ENCODE measurements around the gene AP2B1. TPM values are rescaled to one million over a fixed set of nuclear protein-coding genes. Genes with fewer than 3 reads are reported as not detected.

The AP2B1 gene
- polyA plus RNA-seq, 1 donor (not counting 4 experiments of a cell fraction or from before 2014, with no cell fraction given) = 189 TPM

GRCh38 chr17:35773679-35774425, 186.7 kb downstream of the AP2B1 start:
- Histone ChIP-seq H3K4me3 (ENCODE audit: control insufficient read depth in 2 of 3, extremely low read depth in 1 of 3, insufficient read depth in 2 of 3, low read depth in 1 of 3, low read length in 3 of 3) (no peak overlapping the region), H3K27ac (ENCODE audit: control insufficient read depth, insufficient read depth, low read length) (no peak overlapping the region), H3K27me3 (ENCODE audit: control insufficient read depth, extremely low read depth, insufficient read depth, low read length) (no peaks in the 10 kb centered on the region), H3K4me2 (ENCODE audit: control insufficient read depth, extremely low read depth, insufficient read depth, low read depth, low read length) (no peak overlapping the region), H3K9me1 (ENCODE audit: control insufficient read depth, extremely low read depth, insufficient read depth, low read length) (no peaks in the 10 kb centered on the region), H3K9ac (ENCODE audit: control insufficient read depth, extremely low read depth, insufficient read depth, low read length) (no peak overlapping the region), H3K9me3 (ENCODE audit: control insufficient read depth, low read depth, low read length) (no peaks in the 10 kb centered on the region), H4K20me1 (ENCODE audit: control insufficient read depth, extremely low read depth, insufficient read depth, low read length) (no peaks in the 10 kb centered on the region), H3K79me2 (ENCODE audit: control insufficient read depth, insufficient read depth, low read length) (no peaks in the 10 kb centered on the region), H3K4me1 (ENCODE audit: control insufficient read depth, extremely low read depth, insufficient read depth, low read length) (peaks cover 24% of the 10 kb centered on the region), H2AFZ (ENCODE audit: control insufficient read depth, low read length) (no peak overlapping the region), H3K36me3 (ENCODE audit: control insufficient read depth in 2 of 2, extremely low read depth in 1 of 2, insufficient read depth in 2 of 2, low read length in 2 of 2) (peaks cover 10 to 11% of the 10 kb centered on the region in 2 experiments)
- dilution Hi-C loops (cut with MboI; ENCODE audit: extremely low pct_ligation_motif_present, low sequenced_read_pairs) = no loop called here
- FAIRE-seq = no peak
- TF ChIP-seq, protein P1, sequence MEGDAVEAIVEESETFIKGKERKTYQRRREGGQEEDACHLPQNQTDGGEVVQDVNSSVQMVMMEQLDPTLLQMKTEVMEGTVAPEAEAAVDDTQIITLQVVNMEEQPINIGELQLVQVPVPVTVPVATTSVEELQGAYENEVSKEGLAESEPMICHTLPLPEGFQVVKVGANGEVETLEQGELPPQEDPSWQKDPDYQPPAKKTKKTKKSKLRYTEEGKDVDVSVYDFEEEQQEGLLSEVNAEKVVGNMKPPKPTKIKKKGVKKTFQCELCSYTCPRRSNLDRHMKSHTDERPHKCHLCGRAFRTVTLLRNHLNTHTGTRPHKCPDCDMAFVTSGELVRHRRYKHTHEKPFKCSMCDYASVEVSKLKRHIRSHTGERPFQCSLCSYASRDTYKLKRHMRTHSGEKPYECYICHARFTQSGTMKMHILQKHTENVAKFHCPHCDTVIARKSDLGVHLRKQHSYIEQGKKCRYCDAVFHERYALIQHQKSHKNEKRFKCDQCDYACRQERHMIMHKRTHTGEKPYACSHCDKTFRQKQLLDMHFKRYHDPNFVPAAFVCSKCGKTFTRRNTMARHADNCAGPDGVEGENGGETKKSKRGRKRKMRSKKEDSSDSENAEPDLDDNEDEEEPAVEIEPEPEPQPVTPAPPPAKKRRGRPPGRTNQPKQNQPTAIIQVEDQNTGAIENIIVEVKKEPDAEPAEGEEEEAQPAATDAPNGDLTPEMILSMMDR (optimal IDR thresholded peaks at IDR 0.05 in 1 of 3, IDR thresholded peaks at IDR 0.05 in 1 of 3, conservative IDR thresholded peaks at IDR 0.05 in 1 of 3; ENCODE audit: extremely low read depth in 1 of 3, insufficient read depth in 2 of 3, low read length in 3 of 3) = no peak
- TF ChIP-seq EZH2 (IDR thresholded peaks at IDR 0.05; ENCODE audit: low read length) = no peak
- no peak for DNase-seq (ENCODE audit: low read depth, low spot score)

GRCh38 chr17:35774499-35774898, 187.4 kb downstream of the AP2B1 start:
- Histone ChIP-seq H3K4me2 (ENCODE audit: control insufficient read depth, extremely low read depth, insufficient read depth, low read depth, low read length) (no peak overlapping the region), H3K27ac (ENCODE audit: control insufficient read depth, insufficient read depth, low read length) (no peak overlapping the region), H3K9me3 (ENCODE audit: control insufficient read depth, low read depth, low read length) (no peaks in the 10 kb centered on the region), H3K9ac (ENCODE audit: control insufficient read depth, extremely low read depth, insufficient read depth, low read length) (no peak overlapping the region), H3K79me2 (ENCODE audit: control insufficient read depth, insufficient read depth, low read length) (no peaks in the 10 kb centered on the region), H3K4me1 (ENCODE audit: control insufficient read depth, extremely low read depth, insufficient read depth, low read length) (peaks cover 24% of the 10 kb centered on the region), H4K20me1 (ENCODE audit: control insufficient read depth, extremely low read depth, insufficient read depth, low read length) (no peaks in the 10 kb centered on the region), H3K27me3 (ENCODE audit: control insufficient read depth, extremely low read depth, insufficient read depth, low read length) (no peaks in the 10 kb centered on the region), H3K36me3 (ENCODE audit: control insufficient read depth in 2 of 2, extremely low read depth in 1 of 2, insufficient read depth in 2 of 2, low read length in 2 of 2) (peaks cover 12 to 17% of the 10 kb centered on the region in 2 experiments), H3K4me3 (ENCODE audit: control insufficient read depth in 2 of 3, extremely low read depth in 1 of 3, insufficient read depth in 2 of 3, low read depth in 1 of 3, low read length in 3 of 3) (no peak overlapping the region), H3K9me1 (ENCODE audit: control insufficient read depth, extremely low read depth, insufficient read depth, low read length) (no peaks in the 10 kb centered on the region), H2AFZ (ENCODE audit: control insufficient read depth, low read length) (no peak overlapping the region)
- TF ChIP-seq EZH2 (IDR thresholded peaks at IDR 0.05; ENCODE audit: low read length) = no peak
- TF ChIP-seq, protein P1 (optimal IDR thresholded peaks at IDR 0.05 in 1 of 3, IDR thresholded peaks at IDR 0.05 in 1 of 3, conservative IDR thresholded peaks at IDR 0.05 in 1 of 3; ENCODE audit: extremely low read depth in 1 of 3, insufficient read depth in 2 of 3, low read length in 3 of 3) = no peak
- DNase-seq (ENCODE audit: low read depth, low spot score) = no peak
- no peak for FAIRE-seq
- dilution Hi-C loops (cut with MboI; ENCODE audit: extremely low pct_ligation_motif_present, low sequenced_read_pairs) = no loop called here
